Caco-2 (cell line): ENCODE data around the gene AAGAB. TPM values are rescaled to one million over a fixed set of nuclear protein-coding genes. Genes with fewer than 3 reads are reported as not detected.

Experiments used
- BruUV-seq: library from RNA; stranded (reverse); fragments of 400-500 nt; replicated peaks from 2 replicates; lab custom pipeline; 2021; lab: Mats Ljungman, UMichigan
- CTCF ChIA-PET: fragments of 300-600 bp; sonication (Branson Sonifier 250); formaldehyde crosslinking; loops from one replicate; lab custom pipeline; 2022; ENCODE audit warnings: antibody characterized with exemption; lab: Charles Lee
- POLR2A ChIA-PET: fragments of 300-600 bp; sonication (Branson Sonifier 250); formaldehyde crosslinking; loops from one replicate; lab custom pipeline; 2022; ENCODE audit warnings: antibody characterized with exemption; lab: Charles Lee
- DNase-seq, 2 experiments: peaks; one replicate each; pipeline versions ENCODE4 v3.0.0 to v3.0.0-alpha.2; 2020 to 2022
- H3K27me3 ChIP-seq: replicated peaks from 2 replicates; pipeline ENCODE4 v1.6.0; 2011; ENCODE audit warnings: low read length; ENCODE audit not compliant: control insufficient read depth, insufficient read depth
- H3K36me3 ChIP-seq: 2 replicates; pipeline ENCODE4 v1.5.1; 2011; ENCODE audit warnings: low read length; ENCODE audit not compliant: control insufficient read depth, insufficient read depth
- H3K4me1 ChIP-seq: fragments of 250-450 bp; sonication (Bioruptor Pico); 2 replicates; pipeline ENCODE4 v1.5.1; 2020; ENCODE audit warnings: mild to moderate bottlenecking
- H3K4me3 ChIP-seq: 2 replicates; pipeline ENCODE4 v1.5.1; 2011; ENCODE audit warnings: low read depth, mild to moderate bottlenecking, control low read depth, low read length
- H3K9me3 ChIP-seq: fragments of 250-450 bp; sonication (Bioruptor Pico); 2 replicates; pipeline ENCODE4 v1.5.1; 2020; ENCODE audit warnings: mild to moderate bottlenecking, moderate library complexity
- H3K27ac Mint-ChIP-seq: one replicate; pipeline ENCODE4 v1.8.0; 2022; ENCODE audit warnings: mixed read lengths; ENCODE audit not compliant: unreplicated experiment
- H3K27me3 Mint-ChIP-seq: one replicate; pipeline ENCODE4 v1.8.0; 2022; ENCODE audit warnings: mixed read lengths; ENCODE audit not compliant: insufficient read depth, unreplicated experiment
- H3K36me3 Mint-ChIP-seq: one replicate; pipeline ENCODE4 v1.8.0; 2022; ENCODE audit warnings: mild to moderate bottlenecking, mixed read lengths; ENCODE audit not compliant: insufficient read depth, unreplicated experiment
- H3K4me1 Mint-ChIP-seq: one replicate; pipeline ENCODE4 v1.8.0; 2022; ENCODE audit warnings: low read depth, mixed read lengths; ENCODE audit not compliant: unreplicated experiment
- H3K4me3 Mint-ChIP-seq: one replicate; pipeline ENCODE4 v1.8.0; 2022; ENCODE audit warnings: mild to moderate bottlenecking, moderate library complexity, mixed read lengths; ENCODE audit not compliant: unreplicated experiment
- H3K9me3 Mint-ChIP-seq: one replicate; pipeline ENCODE4 v1.8.0; 2022; ENCODE audit warnings: mixed read lengths; ENCODE audit not compliant: unreplicated experiment
- CTCF ChIP-seq, 2 experiments: fragments of 200-600 bp in 1 of 2; IDR thresholded peaks; 1 replicate in 1 of 2; 2 replicates in 1 of 2; pipeline versions ENCODE4 v1.5.1 to v1.8.0; 2011 to 2022; ENCODE audit warnings: antibody characterized with exemption in 1 of 2, control low read depth in 1 of 2, inconsistent platforms in 1 of 2, low read depth in 1 of 2, low read length in 1 of 2, mild to moderate bottlenecking in 1 of 2, moderate library complexity in 1 of 2; ENCODE audit not compliant: insufficient read depth in 1 of 2, severe bottlenecking in 1 of 2, unreplicated experiment in 1 of 2
- intact Hi-C: fragments of 100-400 bp; cut with micrococcal nuclease; formaldehyde crosslinking; loops from one replicate; pipeline ENCODE4 v1.10.0; 2022; ENCODE audit not compliant: unreplicated experiment
- total RNA-seq: library from RNA; stranded (reverse); gene quantifications from 2 replicates; pipeline ENCODE4 v1.2.3, GENCODE V29; 2022

Gene AAGAB
- total RNA-seq, 1 experiment from 2014 or later = 64.6 TPM

DNA sequence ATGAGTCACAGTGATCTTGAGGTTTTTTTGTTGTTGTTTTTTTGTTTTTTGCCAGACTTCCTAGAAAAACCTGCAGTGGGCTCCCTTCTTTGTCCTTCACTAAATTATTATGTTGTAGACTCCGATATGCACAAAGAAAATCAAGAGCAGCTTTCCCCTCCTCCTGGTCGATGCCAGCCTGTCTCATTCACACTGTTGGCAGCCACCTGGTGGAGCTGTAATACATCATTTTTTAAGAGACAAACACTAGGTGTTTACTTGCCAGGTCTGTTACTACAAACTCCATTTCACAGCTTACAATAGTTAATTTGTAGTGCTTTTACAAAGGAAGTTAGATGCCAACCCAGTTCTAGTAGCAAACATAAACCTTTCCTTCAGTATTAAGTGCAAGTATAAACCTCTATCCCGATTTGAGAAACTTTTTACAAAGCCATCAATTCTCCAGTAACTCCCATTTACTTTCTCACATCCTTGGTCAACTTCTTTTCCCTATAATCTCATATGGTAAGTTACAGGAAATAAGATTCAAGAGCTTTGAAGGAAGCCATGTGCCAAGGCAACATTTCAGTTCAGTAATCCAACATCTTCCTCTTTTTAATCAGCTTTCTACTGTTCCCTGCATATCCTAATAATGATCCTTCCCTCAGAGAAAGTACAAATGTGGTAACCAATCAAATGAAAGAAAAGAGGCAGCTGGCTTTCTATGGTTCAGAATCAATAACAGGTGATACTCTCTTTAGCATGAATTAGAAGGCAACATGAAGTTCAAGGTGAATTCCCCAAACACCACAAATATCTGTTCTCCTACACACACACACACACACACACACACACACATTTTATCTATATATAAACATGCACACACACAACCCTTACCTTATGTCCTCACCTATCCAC, 14.0 kb downstream of the AAGAB start:
- no peak overlapping the region for H3K4me3 Mint-ChIP-seq
- TF ChIP-seq CTCF (IDR thresholded peaks at IDR 0.05; ENCODE audit: insufficient read depth in 1 of 2, low read depth in 1 of 2, low read length in 1 of 2, severe bottlenecking in 1 of 2, unreplicated experiment in 1 of 2) = peak in 1 of 2 experiments; percentile 37
- POLR2A ChIA-PET = no interaction called here
- no peaks in the 10 kb centered on the region for H3K27me3 Mint-ChIP-seq
- no peak overlapping the region for H3K27ac Mint-ChIP-seq
- Histone ChIP-seq H3K36me3 (no peaks in the 10 kb centered on the region; the same call in 1 of the 2 replicates), H3K9me3 (no peaks in the 10 kb centered on the region), H3K27me3 (no peaks in the 10 kb centered on the region), H3K4me3 (no peak overlapping the region), H3K4me1 (no peaks in the 10 kb centered on the region)
- no peaks in the 10 kb centered on the region for H3K4me1 Mint-ChIP-seq
- intact Hi-C loops = loop anchor here (5.0 kb wide), 1 partner anchor 62 kb away; no protein-coding TSS in a partner anchor
- no TSS peak for BruUV-seq
- CTCF ChIA-PET = interaction anchor here (0.6 to 1.5 kb wide), 3 partner anchors 42 to 191 kb away, joined by 3 to 5 read pairs (median 4); no protein-coding TSS in a partner anchor
- no peaks in the 10 kb centered on the region for H3K36me3 Mint-ChIP-seq
- peak in 1 of 2 experiments; percentile 17 for DNase-seq
- H3K9me3 Mint-ChIP-seq = no peaks in the 10 kb centered on the region

DNA sequence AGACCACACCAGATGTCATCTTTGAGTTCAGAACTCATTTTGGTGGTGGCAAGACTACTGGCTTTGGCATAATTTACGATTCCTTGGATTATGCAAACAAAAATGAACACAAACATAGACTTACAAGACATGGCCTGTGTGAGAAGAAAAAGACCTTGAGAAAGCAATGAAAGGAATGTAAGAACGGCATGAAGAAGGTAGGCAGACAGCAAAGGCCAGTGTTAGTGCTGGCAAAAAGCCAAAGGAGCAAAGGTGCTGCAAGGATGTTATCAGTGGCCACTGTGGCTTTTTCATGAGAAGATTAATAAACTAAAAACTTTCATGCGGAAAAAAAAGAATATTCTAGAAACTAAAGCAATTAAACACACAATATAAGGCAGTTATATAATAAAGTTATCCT, 21.9 kb downstream of the AAGAB start:
- TF ChIP-seq CTCF (IDR thresholded peaks at IDR 0.05; ENCODE audit: insufficient read depth in 1 of 2, low read depth in 1 of 2, low read length in 1 of 2, severe bottlenecking in 1 of 2, unreplicated experiment in 1 of 2) = no peak
- no peaks in the 10 kb centered on the region for H3K4me1 Mint-ChIP-seq
- Histone ChIP-seq H3K36me3 (no peaks in the 10 kb centered on the region; the same call in 1 of the 2 replicates), H3K4me1 (no peaks in the 10 kb centered on the region), H3K9me3 (no peaks in the 10 kb centered on the region), H3K4me3 (no peak overlapping the region), H3K27me3 (no peaks in the 10 kb centered on the region)
- no peaks in the 10 kb centered on the region for H3K9me3 Mint-ChIP-seq
- H3K4me3 Mint-ChIP-seq = no peak overlapping the region
- intact Hi-C loops = no loop called here
- H3K27ac Mint-ChIP-seq = no peak overlapping the region
- DNase-seq = peak in 1 of 2 experiments; percentile 40
- H3K36me3 Mint-ChIP-seq = peaks cover 35% of the 10 kb centered on the region
- H3K27me3 Mint-ChIP-seq = no peaks in the 10 kb centered on the region
- POLR2A ChIA-PET = no interaction called here
- no TSS peak for BruUV-seq
- CTCF ChIA-PET = no interaction called here

DNA sequence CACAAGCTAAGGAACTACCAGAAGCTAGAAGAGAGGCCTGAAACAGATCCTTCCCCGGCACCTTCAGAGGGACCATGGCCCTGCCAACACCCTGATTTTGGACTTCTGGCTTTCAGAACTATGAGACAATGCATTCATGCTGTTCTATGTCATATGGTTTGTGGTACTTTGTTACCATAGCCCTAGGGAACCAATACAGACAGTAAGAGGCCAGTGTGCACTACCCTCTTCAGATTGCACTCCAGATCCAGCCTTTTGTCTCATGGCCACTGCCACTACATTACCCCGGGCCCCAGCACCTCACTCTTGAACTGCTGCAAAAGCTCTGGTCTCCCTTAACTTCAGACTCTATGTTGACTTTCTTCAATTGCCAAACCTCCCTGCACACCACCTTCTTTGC, 24.0 kb downstream of the AAGAB start:
- no peaks in the 10 kb centered on the region for H3K9me3 ChIP-seq
- Mint-ChIP-seq H3K4me1 (no peaks in the 10 kb centered on the region), H3K36me3 (peaks cover 35% of the 10 kb centered on the region), H3K4me3 (no peak overlapping the region), H3K9me3 (no peaks in the 10 kb centered on the region), H3K27me3 (no peaks in the 10 kb centered on the region), H3K27ac (no peak overlapping the region)
- no peaks in the 10 kb centered on the region for H3K27me3 ChIP-seq
- no peak for TF ChIP-seq CTCF (IDR thresholded peaks at IDR 0.05; ENCODE audit: insufficient read depth in 1 of 2, low read depth in 1 of 2, low read length in 1 of 2, severe bottlenecking in 1 of 2, unreplicated experiment in 1 of 2)
- no peak for DNase-seq
- intact Hi-C loops = no loop called here
- H3K4me3 ChIP-seq = no peak overlapping the region
- ChIA-PET CTCF (no interaction called here), POLR2A (no interaction called here)
- no TSS peak for BruUV-seq
- no peaks in the 10 kb centered on the region; the same call in 1 of the 2 replicates for H3K36me3 ChIP-seq
- H3K4me1 ChIP-seq = no peaks in the 10 kb centered on the region
